ENCODE data around the gene NEB.
"Not testable (repeated sequence)": the region's sequence is repeated elsewhere in the genome, so short reads cannot be mapped to it uniquely, and the experiment has no call there.

Gene NEB

DNA sequence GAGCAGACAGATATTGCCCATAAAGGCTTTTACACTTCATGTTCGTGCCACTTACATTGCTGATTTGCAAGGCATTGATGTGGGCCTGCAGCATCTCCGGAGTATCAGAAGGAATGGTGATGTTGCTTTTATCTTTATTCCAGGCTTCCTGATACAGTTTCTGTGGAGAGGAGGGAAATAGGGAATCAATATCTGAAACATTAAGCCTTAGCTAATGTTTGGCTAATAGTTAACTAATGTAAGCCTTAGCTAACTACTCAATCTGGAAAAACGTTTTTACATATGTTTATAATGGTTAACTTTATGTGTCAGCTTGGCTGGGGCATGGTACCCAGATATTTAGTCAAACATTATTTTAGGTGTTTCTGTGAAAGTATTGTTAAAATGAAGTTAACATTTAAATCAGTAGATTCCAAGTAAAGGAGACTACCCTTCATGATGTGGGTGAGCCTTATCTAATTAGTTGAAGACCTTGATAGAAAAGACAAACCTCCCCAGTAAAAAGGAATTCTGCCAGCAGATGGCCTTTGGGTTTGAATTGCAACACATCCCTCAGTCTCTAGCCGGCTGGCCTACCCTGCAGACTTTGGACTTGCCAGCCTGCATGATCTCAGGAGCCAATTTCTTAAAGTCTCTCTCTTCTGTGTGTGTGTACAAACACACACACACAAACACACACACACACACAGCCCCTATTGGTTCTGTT is 137.2 kb downstream of the NEB start:
- not testable (repeated sequence) for H3K27me3 Mint-ChIP-seq, H3K27ac Mint-ChIP-seq, H3K4me1 Mint-ChIP-seq, H3K9me3 Mint-ChIP-seq, H3K4me3 Mint-ChIP-seq, H3K36me3 Mint-ChIP-seq

GRCh38 chr2:151591908-151592255 is 142.4 kb downstream of the NEB start:
- H3K9me3 Mint-ChIP-seq, H3K36me3 Mint-ChIP-seq, H3K4me1 Mint-ChIP-seq, H3K4me3 Mint-ChIP-seq, H3K27ac Mint-ChIP-seq, H3K27me3 Mint-ChIP-seq: not testable (repeated sequence)

DNA sequence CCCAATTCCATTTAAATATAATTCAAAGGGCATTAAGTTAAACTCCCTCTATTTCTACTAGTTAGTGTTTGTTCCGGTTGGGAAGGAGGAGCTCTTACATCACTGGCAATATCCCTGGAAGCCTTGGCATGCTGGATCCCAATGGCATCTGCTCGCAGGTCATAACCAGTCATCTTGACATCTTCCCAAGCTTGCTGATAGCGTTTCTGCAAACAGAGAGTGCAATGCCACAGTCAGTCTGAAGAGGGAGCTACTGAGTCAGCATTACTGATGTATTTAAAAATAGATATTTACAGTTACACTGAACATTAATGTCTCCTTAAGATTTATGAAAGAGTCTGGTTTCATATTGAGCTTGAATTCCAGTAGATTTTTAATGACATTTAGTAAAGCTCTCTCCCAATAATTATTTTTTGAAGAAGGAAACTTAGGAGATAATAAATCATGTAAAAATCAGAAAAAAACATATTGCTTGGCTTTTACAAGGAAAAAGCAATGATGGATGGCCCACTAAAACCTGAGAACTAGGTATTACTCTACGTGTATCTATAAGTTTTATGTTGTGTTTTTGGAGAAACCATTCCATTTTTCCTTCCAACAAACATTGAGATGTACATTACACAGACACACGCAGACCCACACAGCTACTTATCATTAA is 142.9 kb downstream of the NEB start:
- not testable (repeated sequence) for H3K36me3 Mint-ChIP-seq, H3K9me3 Mint-ChIP-seq, H3K27me3 Mint-ChIP-seq, H3K27ac Mint-ChIP-seq, H3K4me3 Mint-ChIP-seq, H3K4me1 Mint-ChIP-seq

- not testable (repeated sequence) for H3K36me3 Mint-ChIP-seq, H3K27ac Mint-ChIP-seq, H3K4me3 Mint-ChIP-seq, H3K9me3 Mint-ChIP-seq, H3K27me3 Mint-ChIP-seq, H3K4me1 Mint-ChIP-seq
These were observed 153.0 kb downstream of the NEB start for GRCh38 chr2:151581300-151581699.

DNA sequence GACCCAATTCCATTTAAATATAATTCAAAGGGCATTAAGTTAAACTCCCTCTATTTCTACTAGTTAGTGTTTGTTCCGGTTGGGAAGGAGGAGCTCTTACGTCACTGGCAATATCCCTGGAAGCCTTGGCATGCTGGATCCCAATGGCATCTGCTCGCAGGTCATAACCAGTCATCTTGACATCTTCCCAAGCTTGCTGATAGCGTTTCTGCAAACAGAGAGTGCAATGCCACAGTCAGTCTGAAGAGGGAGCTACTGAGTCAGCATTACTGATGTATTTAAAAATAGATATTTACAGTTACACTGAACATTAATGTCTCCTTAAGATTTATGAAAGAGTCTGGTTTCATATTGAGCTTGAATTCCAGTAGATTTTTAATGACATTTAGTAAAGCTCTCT is 153.6 kb downstream of the NEB start:
- not testable (repeated sequence) for H3K27ac Mint-ChIP-seq, H3K4me3 Mint-ChIP-seq, H3K27me3 Mint-ChIP-seq, H3K4me1 Mint-ChIP-seq, H3K9me3 Mint-ChIP-seq, H3K36me3 Mint-ChIP-seq

DNA sequence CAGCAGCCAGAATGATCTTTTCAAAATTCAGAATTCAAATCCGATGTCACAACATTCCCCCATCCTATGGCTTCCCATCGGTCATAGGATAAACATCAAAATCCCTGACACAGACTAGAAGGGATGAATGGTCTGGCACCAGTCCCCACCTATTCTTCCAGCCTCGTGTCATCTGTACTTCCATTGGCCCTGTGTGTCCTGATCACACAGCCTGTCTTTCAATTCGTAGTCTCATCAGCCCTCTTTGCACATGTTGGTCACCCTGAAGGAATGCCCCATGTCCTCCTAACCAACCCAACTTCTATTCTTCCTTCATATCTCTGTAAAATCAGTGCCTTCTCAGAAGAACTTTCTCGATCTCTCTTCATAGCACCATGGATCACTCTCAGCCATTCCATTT is 157.2 kb downstream of the NEB start:
- no peak overlapping the region for H3K27ac Mint-ChIP-seq
- H3K36me3 Mint-ChIP-seq, result peaks cover 4% of the 10 kb centered on the region
- no peak overlapping the region for H3K4me3 Mint-ChIP-seq
- no peaks in the 10 kb centered on the region for H3K4me1 Mint-ChIP-seq
- H3K9me3 Mint-ChIP-seq, result no peaks in the 10 kb centered on the region
- no peaks in the 10 kb centered on the region for H3K27me3 Mint-ChIP-seq

DNA sequence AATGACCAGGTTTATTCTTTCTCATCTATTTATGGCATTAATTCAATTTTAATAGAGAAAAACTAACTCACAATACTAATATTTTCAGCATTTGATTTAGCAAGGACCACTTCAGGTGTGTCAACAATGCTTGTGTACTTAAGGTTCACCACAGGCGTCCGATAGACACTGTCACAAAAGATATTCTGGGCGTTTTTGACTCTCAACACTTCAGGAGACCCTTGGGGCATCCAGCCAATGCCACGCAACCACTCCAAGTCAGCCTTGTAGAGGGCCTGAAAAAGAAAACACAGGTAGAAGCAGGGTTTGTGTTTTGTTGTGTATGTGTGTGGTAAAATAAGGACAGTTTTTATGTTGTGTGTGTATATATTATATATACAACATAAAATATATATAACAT is 158.2 kb downstream of the NEB start:
- no peaks in the 10 kb centered on the region for H3K27me3 Mint-ChIP-seq
- no peak overlapping the region for H3K4me3 Mint-ChIP-seq
- H3K36me3 Mint-ChIP-seq, result peaks cover 4% of the 10 kb centered on the region
- H3K27ac Mint-ChIP-seq, result no peak overlapping the region
- H3K4me1 Mint-ChIP-seq, result no peaks in the 10 kb centered on the region
- no peaks in the 10 kb centered on the region for H3K9me3 Mint-ChIP-seq

GRCh38 chr2:151575338-151575737 is 158.9 kb downstream of the NEB start:
- Mint-ChIP-seq H3K27ac (no peak overlapping the region), H3K4me1 (no peaks in the 10 kb centered on the region), H3K36me3 (peaks cover 4% of the 10 kb centered on the region), H3K9me3 (no peaks in the 10 kb centered on the region), H3K4me3 (no peak overlapping the region), H3K27me3 (no peaks in the 10 kb centered on the region)

GRCh38 chr2:151570191-151570590 is 164.1 kb downstream of the NEB start:
- H3K9me3 Mint-ChIP-seq, result no peaks in the 10 kb centered on the region
- no peak overlapping the region for H3K27ac Mint-ChIP-seq
- no peaks in the 10 kb centered on the region for H3K4me1 Mint-ChIP-seq
- H3K36me3 Mint-ChIP-seq, result no peaks in the 10 kb centered on the region
- H3K27me3 Mint-ChIP-seq, result no peaks in the 10 kb centered on the region
- H3K4me3 Mint-ChIP-seq, result no peak overlapping the region

GRCh38 chr2:151569167-151569566 is 165.1 kb downstream of the NEB start:
- peaks cover 2% of the 10 kb centered on the region for H3K36me3 Mint-ChIP-seq
- H3K27ac Mint-ChIP-seq, result no peak overlapping the region
- H3K27me3 Mint-ChIP-seq, result no peaks in the 10 kb centered on the region
- H3K4me1 Mint-ChIP-seq, result no peaks in the 10 kb centered on the region
- no peaks in the 10 kb centered on the region for H3K9me3 Mint-ChIP-seq
- H3K4me3 Mint-ChIP-seq, result no peak overlapping the region

- Mint-ChIP-seq H3K9me3 (no peaks in the 10 kb centered on the region), H3K4me3 (no peak overlapping the region), H3K36me3 (peaks cover 2% of the 10 kb centered on the region)
These were observed 165.8 kb downstream of the NEB start for GRCh38 chr2:151568501-151568900.

DNA sequence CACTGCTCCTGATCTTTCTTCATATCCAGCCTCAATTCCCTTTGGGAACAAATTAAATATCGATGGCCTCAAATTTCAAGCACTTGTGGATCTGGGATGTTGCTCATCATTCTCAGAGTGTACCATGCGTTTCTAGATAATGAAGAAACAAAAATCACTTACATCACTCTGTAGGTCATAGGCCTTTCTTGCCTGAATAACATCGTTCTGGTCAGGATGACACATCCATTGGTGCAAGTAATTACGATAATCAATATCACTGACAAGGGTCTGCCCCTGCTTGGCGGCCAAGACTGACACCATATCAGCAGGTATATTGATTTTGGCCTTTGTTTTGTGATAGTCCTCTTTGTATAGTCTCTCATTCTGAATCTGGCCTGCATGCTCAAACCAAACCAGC is 167.3 kb downstream of the NEB start:
- Mint-ChIP-seq H3K4me1 (no peaks in the 10 kb centered on the region), H3K36me3 (peaks cover 2% of the 10 kb centered on the region), H3K27me3 (no peaks in the 10 kb centered on the region), H3K27ac (no peak overlapping the region), H3K9me3 (no peaks in the 10 kb centered on the region), H3K4me3 (no peak overlapping the region)

More at GRCh38 chr2:151568501-151568900, 165.8 kb downstream of the NEB start:
- no peaks in the 10 kb centered on the region for H3K27me3 Mint-ChIP-seq
- H3K4me1 Mint-ChIP-seq, result no peaks in the 10 kb centered on the region
- no peak overlapping the region for H3K27ac Mint-ChIP-seq

DNA sequence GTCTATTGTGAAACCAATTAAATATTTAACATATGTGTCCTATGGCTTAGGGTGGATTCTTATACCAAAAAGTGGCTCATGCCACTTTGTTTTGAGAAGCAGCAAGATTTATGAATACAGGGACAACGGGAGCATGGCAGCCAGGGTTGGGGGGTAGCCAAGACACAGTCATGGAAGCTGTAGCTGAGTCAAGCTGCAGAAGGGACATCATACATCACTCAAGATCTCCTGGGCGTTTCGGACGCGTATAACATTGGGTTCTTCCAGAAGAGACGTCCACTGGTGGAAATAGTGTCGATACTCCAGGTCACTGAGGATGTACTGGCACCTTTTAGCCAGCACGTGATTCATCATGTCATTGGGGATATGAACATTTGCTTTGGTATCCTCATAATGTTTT is 171.9 kb downstream of the NEB start:
- Mint-ChIP-seq H3K4me1 (no peaks in the 10 kb centered on the region), H3K27ac (no peak overlapping the region), H3K27me3 (no peaks in the 10 kb centered on the region), H3K4me3 (no peak overlapping the region), H3K9me3 (no peaks in the 10 kb centered on the region), H3K36me3 (peaks cover 6% of the 10 kb centered on the region)

DNA sequence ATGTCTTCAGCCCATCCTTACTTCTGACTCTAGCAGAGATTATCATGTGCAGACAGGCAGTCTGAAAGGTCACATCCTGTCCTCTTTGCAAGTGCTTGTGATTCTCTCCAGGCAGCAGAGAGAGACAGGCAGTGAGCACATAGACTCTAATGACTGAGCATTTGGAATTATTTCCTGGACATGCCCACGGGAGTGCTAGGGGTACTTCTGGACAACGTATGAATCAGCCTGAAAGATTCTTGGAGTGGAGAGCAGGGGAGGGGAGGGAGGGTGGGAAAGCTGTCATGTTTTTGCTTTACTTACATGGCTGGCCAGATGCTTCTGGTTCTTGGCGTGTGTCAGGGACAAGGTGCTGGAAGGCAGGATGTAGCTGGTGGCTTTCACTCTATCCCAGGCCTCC is 174.0 kb downstream of the NEB start:
- H3K4me1 Mint-ChIP-seq, result peaks cover 14% of the 10 kb centered on the region
- H3K9me3 Mint-ChIP-seq, result peaks cover 8% of the 10 kb centered on the region
- no peak overlapping the region for H3K27ac Mint-ChIP-seq
- H3K27me3 Mint-ChIP-seq, result no peaks in the 10 kb centered on the region
- H3K36me3 Mint-ChIP-seq, result peaks cover 12% of the 10 kb centered on the region
- H3K4me3 Mint-ChIP-seq, result no peak overlapping the region

GRCh38 chr2:151559431-151559830 is 174.8 kb downstream of the NEB start:
- not testable (repeated sequence) for H3K4me3 Mint-ChIP-seq, H3K27ac Mint-ChIP-seq, H3K27me3 Mint-ChIP-seq, H3K9me3 Mint-ChIP-seq
- Mint-ChIP-seq H3K4me1 (peaks cover 14% of the 10 kb centered on the region), H3K36me3 (peaks cover 10% of the 10 kb centered on the region)

DNA sequence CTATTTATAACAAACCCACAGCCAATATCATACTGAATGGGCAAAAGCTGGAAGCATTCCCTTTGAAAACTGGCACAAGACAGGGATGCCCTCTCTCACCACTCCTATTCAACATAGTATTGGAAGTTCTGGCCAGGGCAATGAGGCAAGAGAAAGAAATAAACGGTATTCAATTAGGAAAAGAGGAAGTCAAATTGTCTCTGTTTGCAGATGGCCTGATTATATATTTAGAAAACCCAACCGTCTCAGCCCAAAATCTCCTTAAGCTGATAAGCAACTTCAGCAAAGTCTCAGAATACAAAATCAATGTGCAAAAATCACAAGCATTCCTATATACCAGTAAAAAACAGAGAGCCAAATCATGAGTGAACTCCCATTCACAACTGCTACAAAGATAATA is 176.4 kb downstream of the NEB start:
- peaks cover 15% of the 10 kb centered on the region for H3K36me3 Mint-ChIP-seq
- not testable (repeated sequence) for H3K27me3 Mint-ChIP-seq

GRCh38 chr2:151556121-151556520 is 178.2 kb downstream of the NEB start:
- Mint-ChIP-seq H3K27me3 (no peaks in the 10 kb centered on the region), H3K27ac (peak overlapping the region; percentile 88), H3K4me3 (peak overlapping the region; percentile 34), H3K9me3 (peaks cover 8% of the 10 kb centered on the region), H3K36me3 (peaks cover 15% of the 10 kb centered on the region), H3K4me1 (peaks cover 14% of the 10 kb centered on the region)

More for the DNA sequence above, 176.4 kb downstream of the NEB start:
- not testable (repeated sequence) for H3K4me3 Mint-ChIP-seq, H3K9me3 Mint-ChIP-seq, H3K27ac Mint-ChIP-seq
- H3K4me1 Mint-ChIP-seq, result peaks cover 14% of the 10 kb centered on the region
